Measurements from ENCODE around the gene TMPRSS7. TPM values are rescaled to one million over a fixed set of nuclear protein-coding genes. Genes with fewer than 3 reads are reported as not detected.

TMPRSS7 gene
- total RNA-seq, 1 donor from 2014 or later: under 0.01 TPM

GRCh38 chr3:112124907-112125607 is 90.5 kb downstream of the TMPRSS7 start:
- H3K27me3 ChIP-seq (ENCODE audit: control insufficient read depth, insufficient read depth, low read length): no peaks in the 10 kb centered on the region
- H3K4me3 ChIP-seq (ENCODE audit: low read depth, low read length): no peak overlapping the region
- FAIRE-seq: no peak
- no peak for DNase-seq (ENCODE audit: low read depth)
- peaks cover 1% of the 10 kb centered on the region for H3K36me3 ChIP-seq (ENCODE audit: control insufficient read depth, insufficient read depth, low read length)
- no peak for TF ChIP-seq CTCF (IDR thresholded peaks at IDR 0.05; ENCODE audit: insufficient read depth, low read length, severe bottlenecking)

- TF ChIP-seq CTCF (IDR thresholded peaks at IDR 0.05; ENCODE audit: insufficient read depth, low read length, severe bottlenecking): no peak
- Histone ChIP-seq H3K4me3 (ENCODE audit: low read depth, low read length) (no peak overlapping the region), H3K27me3 (ENCODE audit: control insufficient read depth, insufficient read depth, low read length) (no peaks in the 10 kb centered on the region), H3K36me3 (ENCODE audit: control insufficient read depth, insufficient read depth, low read length) (peaks cover 1% of the 10 kb centered on the region)
- FAIRE-seq: no peak
- no peak for DNase-seq (ENCODE audit: low read depth)
Measured at GRCh38 chr3:112126511-112126911, 92.0 kb downstream of the TMPRSS7 start.

- Histone ChIP-seq H3K27me3 (ENCODE audit: control insufficient read depth, insufficient read depth, low read length) (no peaks in the 10 kb centered on the region), H3K36me3 (ENCODE audit: control insufficient read depth, insufficient read depth, low read length) (peaks cover 1% of the 10 kb centered on the region), H3K4me3 (ENCODE audit: low read depth, low read length) (no peak overlapping the region)
- DNase-seq (ENCODE audit: low read depth) (no peak), FAIRE-seq (no peak)
- no peak for TF ChIP-seq CTCF (IDR thresholded peaks at IDR 0.05; ENCODE audit: insufficient read depth, low read length, severe bottlenecking)
Measured at GRCh38 chr3:112127522-112128494, 93.3 kb downstream of the TMPRSS7 start.

GRCh38 chr3:112128843-112129727 is 94.5 kb downstream of the TMPRSS7 start:
- no peaks in the 10 kb centered on the region for H3K27me3 ChIP-seq (ENCODE audit: control insufficient read depth, insufficient read depth, low read length)
- H3K4me3 ChIP-seq (ENCODE audit: low read depth, low read length): no peak overlapping the region
- TF ChIP-seq CTCF (IDR thresholded peaks at IDR 0.05; ENCODE audit: insufficient read depth, low read length, severe bottlenecking): no peak
- no peak for FAIRE-seq
- peak; percentile 47 for DNase-seq (ENCODE audit: low read depth)
- H3K36me3 ChIP-seq (ENCODE audit: control insufficient read depth, insufficient read depth, low read length): no peaks in the 10 kb centered on the region

- Histone ChIP-seq H3K27me3 (ENCODE audit: control insufficient read depth, insufficient read depth, low read length) (no peaks in the 10 kb centered on the region), H3K36me3 (ENCODE audit: control insufficient read depth, insufficient read depth, low read length) (no peaks in the 10 kb centered on the region), H3K4me3 (ENCODE audit: low read depth, low read length) (no peak overlapping the region)
- no peak for TF ChIP-seq CTCF (IDR thresholded peaks at IDR 0.05; ENCODE audit: insufficient read depth, low read length, severe bottlenecking)
- FAIRE-seq (no peak), DNase-seq (ENCODE audit: low read depth) (no peak)
Measured at GRCh38 chr3:112129925-112130637, 95.5 kb downstream of the TMPRSS7 start.

Measured in bronchial epithelial cell (primary cell).